Measurements from ENCODE around the gene RABIF.
"Not testable (repeated sequence)": the region's sequence is repeated elsewhere in the genome, so short reads cannot be mapped to it uniquely, and the experiment has no call there.

RABIF gene
- 22.1 to 23.0 reads per million in 2 donors for total RNA-seq

DNA sequence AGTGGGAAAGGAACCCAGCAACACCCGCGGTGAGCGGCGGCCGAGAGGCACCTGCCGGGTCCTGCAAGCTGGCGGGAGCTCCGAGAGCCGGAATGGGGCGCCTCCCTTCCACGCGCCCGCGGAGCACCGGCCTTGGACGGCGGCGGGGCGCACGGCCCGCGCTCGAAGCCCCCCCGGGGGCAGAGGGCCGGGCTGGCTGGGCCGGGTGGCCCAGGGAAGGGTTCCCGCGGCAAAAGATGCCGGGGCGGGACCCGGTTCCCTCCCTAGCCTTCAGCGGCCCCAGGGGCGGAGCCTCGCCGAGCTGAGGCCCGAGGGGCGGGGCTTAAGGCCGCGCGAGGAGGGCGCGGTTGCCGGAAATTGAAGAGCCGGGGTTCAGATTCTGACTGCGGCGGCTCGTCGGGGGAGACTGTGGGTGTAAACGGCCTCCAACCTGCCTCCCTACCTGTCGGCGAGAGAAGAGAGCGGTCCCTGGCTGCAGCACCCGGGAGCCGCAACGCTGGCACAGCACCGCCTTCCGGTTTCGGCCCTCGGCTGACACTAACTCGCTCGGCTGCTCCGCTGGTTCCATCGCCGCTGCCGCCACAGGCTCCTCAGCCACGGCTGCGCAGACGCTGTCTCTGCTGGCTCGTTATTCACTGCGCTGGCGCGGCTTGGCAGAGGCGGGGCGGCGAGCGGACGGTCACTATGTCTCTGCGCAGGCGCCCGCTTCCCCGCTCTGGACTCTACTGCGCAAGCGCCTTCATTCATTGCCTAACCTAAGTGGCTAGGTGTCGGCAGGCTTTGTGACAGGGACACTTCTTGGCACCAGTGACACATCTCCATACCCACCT, at the start of gene RABIF:
RABIF (minus strand) TSS at position 619 of the 830 bp plus-strand sequence; CDS start at position 568, 51 bp downstream.
- DNase-seq: peak; percentile 92 to 97 (median 95)

DNA sequence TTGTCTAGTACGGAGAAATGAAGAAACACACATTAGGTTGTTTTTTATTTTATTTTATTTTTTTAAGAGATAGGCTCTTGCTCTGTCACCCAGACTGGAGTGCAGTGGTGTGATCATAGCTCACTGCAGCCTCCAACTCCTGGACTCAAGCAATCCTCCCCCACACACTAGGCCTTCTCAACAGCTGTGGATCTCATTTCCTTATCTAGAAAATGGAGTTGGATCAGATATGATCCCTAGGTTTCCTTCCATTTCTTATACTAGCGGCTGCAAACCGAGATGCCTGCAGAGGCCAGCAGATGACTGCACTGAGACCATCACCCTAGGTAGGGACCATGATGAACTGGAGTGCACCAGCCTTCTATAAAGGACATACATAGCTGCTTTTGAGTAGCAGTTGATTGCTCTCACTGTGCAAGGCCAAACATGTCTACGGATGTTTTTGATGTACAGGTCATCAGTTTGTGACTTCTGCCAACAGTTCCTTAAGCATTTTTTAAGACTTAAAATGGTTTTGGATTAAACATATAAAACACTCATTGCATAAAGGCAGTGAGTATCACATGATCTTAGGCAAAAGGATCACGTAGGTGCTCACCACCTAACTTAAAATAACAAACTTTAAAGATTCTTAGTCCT, 49.5 kb upstream of the RABIF start:
- no peak for DNase-seq

DNA sequence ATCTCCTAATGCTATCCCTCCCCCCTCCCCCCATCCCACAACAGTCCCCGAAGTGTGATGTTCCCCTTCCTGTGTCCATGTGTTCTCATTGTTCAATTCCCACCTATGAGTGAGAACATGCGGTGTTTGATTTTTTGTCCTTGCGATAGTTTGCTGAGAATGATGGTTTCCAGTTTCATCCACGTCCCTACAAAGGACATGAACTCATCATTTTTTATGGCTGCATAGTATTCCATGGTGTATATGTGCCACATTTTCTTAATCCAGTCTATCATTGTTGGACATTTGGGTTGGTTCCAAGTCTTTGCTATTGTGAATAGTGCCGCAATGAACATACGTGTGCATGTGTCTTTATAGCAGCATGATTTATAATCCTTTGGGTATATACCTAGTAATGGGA, 47.5 kb upstream of the RABIF start:
- not testable (repeated sequence) for DNase-seq

DNA sequence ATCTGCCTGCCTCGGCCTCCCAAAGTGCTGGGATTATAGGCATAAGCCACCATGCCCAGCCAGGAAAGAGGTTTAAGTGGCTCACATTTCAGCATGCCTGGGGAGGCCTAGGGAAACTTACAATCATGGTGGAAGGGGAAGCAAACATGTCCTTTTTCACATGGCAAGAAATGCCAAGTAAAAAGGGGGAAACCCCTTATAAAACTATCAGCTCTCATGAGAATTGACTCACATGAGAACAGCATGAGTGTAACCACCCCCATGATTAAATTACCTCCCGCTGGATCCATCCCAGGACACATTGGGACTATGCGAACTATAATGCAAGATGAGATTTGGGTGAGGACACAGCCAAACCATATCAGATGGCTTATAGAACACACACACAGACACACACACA, 46.9 kb upstream of the RABIF start:
- no peak for DNase-seq

DNA sequence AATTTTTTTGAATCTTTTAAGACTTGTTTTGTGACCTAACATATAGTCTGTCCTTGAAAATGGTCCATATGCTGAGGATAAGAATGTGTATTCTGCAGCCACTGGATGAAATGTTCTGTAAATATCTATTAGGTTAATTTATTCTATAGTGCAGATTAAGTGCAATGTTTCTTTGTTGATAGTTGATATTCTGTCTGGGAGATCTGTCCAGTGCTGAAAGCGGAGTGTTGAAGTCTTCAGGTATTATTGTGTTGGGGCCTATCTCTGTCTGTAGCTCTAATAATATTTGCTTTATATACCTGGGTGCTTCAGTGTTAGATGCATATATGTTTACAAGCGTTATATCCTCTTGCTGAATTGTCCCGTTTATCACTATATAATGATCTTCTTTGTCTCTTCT, 45.8 kb upstream of the RABIF start:
- DNase-seq: no peak

DNA sequence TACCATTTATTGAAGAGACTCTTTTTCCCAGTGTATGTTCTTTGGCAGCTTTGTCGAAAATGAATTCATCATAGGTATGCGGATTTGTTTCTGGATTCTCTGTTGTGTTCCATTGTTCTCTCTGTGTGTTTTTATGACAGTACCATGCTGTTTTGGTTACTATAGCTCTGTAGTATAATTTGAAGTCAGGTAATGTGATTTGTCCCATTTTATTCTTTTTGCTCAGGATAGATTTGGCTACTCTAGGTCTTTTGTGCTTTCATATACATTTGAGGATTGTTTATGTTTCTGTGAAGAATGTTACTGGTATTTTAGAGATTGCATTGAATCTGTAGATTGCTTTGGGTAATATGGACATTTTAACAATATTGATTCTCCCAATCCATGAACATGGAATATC, 43.5 kb upstream of the RABIF start:
- DNase-seq: no peak

DNA sequence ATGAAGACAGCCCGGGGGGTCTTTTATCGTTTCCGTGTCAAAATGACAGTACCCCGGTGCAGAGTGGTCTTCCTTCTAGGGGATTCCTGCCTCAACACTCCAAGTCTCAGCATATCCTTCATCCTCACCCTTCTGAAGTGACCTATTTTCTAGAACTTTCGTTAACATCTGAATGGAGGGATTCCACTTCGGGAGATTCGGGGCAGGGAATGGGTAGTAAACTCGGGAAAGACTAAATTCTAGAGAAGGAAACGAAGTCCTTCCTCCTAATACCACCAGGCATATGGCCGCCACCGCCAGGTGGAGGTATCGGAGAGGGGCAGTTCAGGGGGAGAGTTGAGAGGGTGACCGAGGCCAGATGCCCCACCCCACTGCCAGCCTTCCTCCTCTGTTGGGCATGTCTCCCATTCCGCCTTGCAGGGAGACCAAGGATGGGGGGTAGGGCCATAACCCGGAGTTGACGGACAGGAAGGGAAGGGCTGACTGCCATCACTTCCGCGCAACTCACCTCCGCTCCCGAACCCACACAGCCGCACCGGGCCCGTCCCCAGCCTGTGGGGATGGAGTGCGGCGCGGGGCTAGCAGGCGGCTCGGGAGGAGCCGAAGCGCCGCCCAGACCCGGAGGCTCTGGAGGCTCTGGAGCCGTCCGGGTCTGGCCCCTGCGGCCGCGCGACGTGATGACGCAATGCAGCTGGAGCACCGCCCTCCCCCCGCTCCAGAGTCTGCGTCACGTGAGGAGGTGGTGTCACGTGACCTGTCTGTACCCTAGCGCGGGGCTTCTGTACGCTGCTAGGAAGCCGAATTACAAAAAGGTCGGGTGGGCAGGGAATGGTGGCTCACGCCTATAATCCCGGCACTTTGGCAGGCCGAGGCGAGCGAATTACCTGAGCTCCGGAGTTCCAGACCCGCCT, 37.9 kb upstream of the RABIF start, which contains the start of gene KLHL12:
KLHL12 (minus strand) TSS at position 654 of the 911 bp plus-strand sequence. CDS start 2,072 bp downstream, outside the sequence.
- peak; percentile 90 to 97 (median 91) for DNase-seq

DNA sequence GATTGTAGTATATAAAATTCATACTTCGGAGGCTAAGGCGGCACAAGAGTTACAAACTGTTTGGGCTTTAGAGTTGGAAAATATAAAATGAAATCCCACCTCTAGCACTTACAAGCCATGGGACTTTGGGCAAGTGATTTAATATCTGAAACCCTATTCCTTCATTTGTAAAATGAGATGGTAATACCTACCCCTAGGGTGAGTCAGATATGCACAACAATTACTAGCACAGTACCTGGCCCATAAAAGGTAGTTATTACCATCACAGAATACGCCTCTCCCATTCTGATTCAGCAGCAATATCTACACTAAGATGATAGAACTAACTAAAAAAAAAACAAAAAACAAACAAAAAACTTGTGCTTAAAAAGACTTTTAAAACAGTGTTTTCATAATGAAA, 34.6 kb upstream of the RABIF start:
- no peak for DNase-seq

DNA sequence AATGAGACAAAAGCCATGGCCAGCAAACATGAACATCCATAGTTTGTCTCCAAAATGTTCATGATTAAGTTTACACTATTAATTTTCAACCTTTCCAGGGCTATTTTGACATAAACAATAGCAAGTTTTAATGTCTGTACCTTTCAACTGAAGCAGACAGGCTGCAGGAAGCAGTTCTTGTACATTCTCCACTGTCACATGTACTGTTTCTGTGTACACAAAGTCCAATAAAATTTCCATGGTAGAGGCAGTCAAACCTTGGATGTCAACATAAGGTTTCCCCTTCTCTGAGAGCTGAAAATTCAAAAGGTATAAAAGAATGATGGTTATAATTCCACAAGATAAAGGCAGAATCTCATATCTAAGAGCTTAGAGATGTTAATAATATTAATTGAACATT, 30.7 kb upstream of the RABIF start:
- no peak for DNase-seq

DNA sequence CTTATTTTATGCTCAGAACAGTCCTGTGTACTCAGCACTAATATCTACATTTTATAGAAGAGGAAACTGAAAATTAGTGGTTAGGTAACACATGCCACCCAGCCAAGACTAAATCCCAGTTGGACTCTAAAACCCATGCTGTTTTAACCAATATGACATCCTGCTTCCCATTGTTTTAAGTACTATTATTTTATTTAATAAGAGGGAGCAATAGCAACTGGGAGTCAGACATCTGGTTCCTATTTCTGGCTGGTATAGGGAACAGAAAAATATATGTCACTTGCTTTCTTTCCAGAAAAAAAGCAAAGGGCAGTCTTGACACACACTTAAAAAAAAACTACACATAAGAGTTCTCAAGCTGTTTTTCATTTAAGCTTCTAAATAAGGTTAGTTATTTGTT, 26.2 kb upstream of the RABIF start:
- DNase-seq: no peak

DNA sequence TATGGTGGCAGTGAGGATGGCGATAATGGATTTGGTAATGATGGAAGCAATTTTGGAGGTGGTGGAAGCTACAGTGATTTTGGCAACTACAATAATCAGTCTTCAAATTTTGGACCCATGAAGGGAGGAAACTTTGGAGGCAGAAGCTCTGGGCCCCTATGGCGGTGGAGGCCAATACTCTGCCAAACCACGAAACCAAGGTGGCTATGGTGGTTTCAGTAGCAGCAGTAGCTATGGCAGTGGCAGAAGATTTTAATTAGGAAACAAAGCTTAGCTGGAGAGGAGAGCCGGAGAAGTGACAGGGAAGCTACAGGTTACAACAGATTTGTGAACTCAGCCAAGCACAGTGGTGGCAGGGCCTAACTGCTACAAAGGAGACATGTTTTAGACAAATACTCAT, 23.5 kb upstream of the RABIF start:
- peak in 1 of 5 experiments; percentile 32 for DNase-seq

DNA sequence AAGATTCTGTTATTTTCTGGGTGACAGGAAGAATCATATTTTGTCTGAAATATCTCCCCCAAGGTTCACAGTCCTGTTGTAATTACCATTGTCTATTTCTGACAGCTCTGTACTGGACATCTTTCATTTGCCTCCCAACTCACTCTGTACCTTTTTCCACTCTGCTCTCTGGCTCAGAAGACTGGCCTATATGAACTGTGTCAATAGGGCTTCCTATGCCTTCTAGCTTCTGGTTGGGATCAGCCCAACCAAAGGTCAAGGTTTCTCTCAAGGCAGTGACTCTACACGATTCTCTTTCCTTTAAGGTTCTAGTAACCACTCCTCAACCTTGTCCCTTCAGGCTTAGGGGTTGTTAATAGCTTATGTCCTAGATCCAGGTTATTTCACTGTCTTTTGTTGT, 20.5 kb upstream of the RABIF start:
- DNase-seq: no peak

DNA sequence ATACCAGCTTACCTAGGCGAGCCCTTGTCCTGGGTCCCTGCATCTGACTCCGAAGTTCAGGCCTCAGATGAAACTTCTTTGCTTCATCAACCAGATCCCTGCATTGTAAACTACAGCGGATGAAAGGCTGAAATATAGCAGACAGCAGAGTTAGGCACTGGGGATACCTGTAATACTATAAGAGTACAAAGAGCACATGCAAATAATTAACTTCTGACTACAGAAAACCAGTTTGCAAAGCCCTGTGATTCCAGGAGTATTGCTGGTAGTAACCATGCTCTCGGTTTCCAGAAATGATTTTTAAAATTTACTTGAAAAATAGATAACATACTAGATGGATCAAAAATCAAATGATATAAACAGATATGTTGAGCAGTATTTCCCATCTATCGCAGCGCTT, 20.0 kb upstream of the RABIF start:
- no peak for DNase-seq

DNA sequence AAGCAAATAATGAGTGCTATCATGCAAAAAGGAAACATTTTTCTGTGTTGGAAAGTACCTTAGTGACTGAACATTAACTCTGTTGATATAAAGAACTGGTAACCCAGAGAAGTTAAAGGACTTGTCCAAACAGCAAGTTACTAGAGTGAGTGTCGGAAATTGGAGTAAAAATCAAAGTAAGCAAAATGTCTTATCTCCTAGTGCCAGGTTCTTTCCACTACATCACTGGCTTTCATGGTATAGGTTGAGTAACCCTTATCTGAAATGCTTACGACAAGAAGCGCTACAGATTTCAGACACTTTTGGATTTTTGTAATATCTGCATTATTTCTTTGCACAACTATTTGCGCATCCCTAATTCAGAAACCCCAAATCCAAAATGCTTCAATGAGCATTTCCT, 16.4 kb upstream of the RABIF start:
- no peak for DNase-seq

DNA sequence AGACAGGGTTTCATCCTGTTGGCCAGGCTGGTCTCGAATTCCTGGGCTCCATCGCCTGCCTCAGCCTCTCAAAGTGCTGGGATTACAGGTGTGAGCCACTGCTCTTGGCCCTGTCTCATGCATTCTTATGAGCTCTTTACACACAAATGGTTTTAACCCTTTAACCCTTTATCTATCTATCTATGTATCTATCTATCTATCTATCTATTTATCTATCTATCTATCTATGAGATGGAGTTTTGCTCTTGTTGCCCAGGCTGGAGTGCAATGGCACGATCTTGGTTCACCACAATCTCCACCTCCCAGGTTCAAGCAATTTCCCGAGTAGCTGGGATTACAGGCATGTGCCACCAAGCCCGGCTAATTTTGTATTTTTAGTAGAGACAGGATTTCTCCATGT, 14.9 kb upstream of the RABIF start:
- DNase-seq: not testable (repeated sequence)

DNA sequence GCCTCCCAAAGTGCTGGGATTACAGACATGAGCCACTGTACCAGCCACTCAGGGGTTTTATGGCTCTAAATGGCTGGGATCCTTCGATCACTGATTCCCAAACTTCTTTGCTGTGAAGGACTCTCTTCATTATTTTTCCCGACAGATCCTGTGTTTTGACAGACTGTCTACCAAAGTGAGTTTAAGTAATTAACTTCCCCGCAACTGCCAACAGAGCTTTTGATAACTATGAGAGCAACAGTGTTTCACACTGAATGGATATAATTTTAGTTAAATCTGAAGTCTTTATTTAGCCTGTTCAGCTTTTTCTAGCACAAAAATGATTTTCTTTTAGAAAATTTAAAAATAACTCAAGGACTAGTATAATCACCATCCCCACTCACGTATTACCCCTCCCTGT, 12.6 kb upstream of the RABIF start:
- DNase-seq: no peak

DNA sequence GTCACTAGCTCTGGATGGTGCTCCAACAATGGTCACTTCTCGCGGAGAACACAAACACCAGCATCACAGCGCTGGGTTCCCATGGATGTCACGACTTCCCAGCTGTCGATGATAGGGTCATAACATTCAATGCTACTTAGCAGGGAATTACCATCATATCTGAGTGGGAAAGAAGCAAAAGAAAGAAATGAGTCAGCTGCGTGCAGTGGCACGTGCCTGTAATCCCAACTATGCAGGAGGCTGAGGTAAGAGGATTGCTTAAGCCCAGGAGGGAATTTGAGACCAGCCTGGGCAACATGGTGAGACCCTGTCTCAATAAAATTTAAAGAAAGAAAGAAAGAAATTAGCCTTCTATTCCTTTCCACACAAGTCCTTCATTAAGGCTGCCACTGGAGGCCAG, 3.6 kb upstream of the RABIF start:
- no peak for DNase-seq

DNA sequence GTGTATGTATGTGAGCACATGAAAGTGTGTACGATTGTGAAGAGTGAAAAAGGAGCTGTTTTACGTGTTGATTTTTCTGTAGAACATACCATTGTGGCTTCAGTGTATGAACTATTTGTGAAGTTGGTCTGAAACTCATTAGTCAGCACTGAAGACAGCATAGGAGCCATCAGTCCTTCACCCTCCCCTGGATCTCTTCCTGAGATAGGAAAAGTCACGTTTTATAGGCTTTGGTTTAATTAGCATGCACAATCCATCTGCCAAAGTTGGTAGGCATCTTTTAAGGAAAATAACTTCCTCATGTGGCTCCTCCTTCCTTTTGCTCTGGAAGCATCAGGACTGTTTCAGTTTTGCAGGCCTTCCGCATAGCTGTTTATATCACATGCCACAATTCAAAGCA, 1.4 kb upstream of the RABIF start:
- no peak for DNase-seq

DNA sequence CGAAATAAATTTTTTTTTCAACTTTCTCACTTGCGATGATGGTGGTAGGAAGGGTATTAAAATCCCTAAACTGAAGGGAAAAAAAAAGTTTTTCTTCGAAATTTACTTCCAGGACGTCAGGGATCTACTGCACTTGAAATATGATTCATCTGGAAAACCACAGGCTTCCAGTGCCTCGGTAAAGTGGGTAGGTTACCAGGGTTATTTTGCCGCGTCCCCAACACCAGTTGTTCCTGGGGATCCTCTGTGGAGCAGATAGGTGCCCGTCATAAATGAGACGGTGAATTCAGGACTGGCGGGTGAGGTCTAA, 773 bp downstream of the RABIF start:
- peak in 1 of 5 experiments; percentile 2 for DNase-seq

DNA sequence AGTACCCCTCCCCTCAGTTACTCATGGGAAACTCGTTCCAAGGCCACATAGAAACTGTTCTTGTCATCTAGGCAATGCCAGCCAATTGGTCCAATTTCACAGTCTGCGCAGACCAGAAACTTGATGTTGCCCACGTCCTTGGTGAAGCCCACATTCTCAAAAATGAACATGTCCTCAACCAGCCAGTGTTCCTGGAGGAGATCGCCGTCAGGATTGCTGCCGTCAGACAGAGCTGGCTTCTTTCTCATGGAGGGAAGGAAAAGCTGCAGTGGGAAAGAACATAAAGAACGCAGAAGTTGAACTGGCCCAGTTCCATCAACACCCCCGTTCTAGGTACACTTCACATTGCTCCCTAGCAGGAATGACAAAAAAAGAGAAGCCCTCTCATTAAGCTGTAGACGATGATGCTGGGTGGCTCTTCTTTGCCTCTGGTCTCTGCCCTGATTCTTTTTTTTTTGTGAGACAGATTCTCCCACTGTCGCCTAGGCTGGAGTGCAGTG, 7.9 kb downstream of the RABIF start:
- DNase-seq: no peak

DNA sequence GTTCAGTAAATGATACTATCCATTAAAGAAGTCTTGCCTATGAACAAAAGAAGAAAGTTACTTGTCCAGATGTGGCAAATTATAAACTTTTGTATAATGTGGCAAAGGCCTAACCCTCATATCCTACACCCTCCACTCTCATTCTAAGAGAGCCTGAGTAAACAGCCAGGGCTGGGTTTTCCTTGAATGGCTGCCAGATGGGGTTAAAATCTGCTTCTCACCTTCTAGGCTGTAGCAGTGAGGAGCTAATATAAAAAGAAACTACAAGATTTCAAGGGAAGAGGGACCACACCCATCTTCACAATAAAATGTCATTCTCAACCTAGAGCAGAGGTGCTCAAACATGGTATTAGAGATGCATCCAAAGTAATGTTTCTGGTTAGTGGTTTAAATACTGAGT, 8.9 kb downstream of the RABIF start:
- no peak for DNase-seq

DNA sequence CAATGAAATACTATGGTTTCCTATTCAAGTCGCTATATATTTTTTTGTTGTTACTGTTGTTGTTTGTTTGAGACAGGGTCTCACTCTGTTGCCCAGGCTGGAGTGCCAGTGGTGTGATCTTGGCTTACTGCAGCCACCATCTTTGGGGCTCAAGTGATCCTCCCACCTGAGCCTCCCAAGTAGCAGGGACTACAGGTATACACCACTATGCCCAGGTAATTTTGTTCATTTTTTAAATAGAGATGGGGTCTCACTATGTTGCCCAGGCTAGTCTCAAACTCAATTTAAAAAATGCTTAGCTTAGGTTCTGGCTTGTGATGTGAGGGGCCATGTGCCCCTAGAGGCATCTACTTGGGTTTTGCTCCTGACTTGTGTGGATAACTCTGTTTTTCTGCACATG, 9.8 kb downstream of the RABIF start:
- no peak for DNase-seq

DNA sequence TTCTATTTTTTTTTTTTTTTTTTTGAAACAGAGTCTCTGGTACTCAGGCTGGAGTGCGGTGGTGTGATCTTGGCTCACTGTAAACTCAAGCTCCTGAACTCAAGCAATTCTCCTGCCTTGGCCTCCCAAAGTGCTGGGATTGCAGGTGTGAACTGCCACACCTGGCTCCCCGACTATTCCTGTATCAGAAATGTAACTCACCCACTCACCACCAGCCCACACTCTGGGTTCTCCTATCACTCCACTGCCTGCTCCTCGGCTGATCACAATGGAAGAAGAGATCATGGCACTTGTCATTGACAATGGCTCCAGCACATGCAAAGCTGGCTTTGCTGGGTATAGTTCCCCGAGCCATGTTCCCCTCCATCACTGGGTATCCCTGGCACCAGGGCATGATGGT, 15.9 kb downstream of the RABIF start:
- DNase-seq: no peak
